ENCODE data around the gene MDFI.

MDFI gene

DNA sequence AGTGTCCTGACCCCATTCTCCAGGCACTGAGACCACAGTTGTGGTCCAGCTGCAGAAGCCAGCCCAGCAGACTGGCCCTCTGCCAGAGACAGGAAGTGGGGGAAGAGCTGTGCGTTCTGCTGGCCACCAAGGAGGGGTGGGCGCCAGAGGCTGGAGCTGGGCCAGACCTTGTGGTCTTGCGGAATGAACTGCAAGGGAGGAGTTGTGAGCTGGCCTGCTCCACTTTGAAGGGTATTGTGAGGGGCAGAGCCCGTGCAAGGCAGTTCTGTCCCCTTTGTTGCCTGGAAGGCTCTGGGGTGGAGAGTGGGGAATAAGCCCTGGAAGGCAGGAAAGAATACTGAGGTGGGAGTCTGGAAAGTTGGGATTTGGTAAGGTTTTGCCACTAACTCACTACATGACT is 3.6 kb upstream of the MDFI start:
- no peak for DNase-seq (ENCODE audit: low read depth)

DNA sequence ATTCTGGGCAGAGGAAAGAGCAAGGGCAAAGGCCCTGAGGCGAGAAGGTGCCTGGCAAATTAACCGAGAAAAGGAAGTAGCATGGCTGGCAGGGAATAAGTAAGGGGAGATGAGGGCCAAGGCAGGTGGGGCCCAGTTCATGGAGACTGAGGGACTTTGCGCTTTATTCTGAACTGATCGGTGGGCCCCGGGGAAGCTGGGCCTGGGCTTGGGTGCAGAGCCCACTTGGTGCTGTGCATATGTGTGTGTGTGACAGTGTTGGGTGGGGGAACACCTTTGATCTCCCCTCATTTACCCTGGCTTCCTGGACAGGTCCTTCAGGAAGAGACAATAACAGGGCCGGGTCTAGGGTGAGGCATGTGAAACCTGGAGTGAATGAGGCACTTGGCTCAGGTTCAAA is 2.9 kb upstream of the MDFI start:
- no peak for DNase-seq (ENCODE audit: low read depth)

DNA sequence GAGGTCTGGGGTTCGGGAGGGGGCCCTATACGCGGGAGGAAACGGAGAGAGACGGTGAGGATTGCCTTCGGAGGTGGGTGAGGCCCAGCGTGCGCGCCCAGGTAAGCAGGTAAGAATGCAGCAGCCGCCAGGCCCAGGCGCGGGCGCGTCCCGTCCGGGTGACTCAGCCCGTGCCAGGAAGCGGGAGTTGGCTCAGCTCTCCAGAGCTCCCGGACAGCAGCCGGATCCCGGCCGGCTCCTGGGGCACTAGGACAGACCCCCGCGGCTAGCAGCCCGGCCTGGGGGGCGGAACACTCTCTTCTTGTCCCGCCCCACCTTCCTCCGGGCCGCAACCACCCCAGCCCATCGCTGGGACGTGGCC is 1.5 kb upstream of the MDFI start:
- no peak for DNase-seq (ENCODE audit: low read depth)

DNA sequence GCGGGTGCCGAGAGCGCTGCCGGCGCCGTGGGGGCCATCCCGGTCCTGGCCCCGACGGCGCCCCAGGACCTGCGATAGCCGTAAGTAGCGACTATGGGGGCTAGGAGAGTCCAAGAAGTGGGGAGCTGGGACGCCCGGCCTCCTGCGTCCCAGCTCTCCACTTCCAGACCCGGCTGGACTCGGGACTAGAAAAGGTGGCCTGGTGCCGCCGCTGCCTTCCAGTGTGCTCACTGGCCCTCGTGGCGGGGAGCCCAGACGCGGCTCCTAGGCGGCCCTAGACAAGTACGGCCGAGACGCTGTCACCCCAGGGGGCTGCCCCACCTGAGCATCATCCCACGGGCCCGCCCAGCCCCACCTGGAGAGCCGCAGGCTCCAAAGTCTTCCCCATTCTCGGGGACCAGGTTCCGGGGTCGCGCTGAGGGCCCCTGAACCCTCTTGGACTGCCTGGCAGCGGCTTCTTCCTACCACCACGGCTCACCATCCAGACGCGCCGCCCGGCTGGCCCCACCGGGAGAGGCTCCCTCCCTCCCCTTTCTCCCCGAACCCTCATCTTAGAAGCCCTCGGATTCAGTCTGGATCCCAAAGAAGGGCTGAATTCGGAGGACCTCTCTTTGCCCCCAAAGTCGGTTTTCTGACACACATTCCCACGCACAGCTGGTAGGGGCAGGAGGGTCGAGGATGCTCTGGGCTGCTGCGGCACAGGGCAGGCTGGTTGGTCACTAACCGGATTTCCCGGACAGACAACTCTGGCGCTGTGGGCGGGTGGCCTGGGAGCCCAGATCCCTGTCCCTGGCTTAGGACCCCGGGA is 870 bp upstream of the MDFI start:
- DNase-seq (ENCODE audit: low read depth) = no peak

DNA sequence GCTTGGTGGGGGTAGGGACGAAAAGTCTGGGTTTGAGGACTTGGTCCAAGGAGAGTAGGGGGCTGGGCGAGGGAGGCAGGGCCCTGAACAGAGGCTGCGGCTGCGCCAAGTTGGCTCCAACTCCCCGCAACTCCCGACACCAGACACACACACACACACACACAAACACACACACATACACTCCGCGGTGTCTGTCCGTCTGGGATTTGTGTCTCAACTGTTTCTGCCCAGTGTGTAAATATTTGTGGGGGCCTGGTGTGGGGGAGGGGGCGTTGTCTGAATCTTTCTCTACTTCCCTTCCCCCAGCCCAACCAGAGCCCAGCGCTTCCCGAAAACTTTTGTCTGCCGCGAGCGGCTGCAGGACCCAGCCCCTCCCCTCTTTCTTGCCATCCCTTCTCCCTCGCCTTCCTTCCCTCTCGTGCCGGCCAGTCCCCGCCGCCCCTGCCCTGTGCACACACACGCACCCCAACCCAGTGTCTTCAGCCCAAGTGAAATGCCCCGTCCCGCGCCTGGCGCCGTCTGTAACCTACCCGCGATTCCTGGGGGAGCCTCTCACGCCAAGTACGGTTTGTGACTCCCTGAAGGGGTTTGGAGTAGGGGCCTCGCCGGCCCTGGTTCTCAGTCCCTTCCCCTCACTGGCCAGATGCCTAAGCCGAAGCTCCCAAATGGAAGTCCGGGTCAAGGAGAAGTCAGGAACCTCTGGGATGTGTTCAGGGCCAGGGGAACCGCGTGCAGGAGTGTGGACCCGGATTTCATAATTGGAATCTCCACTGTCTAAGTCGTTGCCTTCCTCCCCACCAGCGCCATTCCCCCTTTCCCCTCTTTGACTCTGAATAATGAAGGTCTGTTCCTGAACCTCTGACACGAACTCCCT is 904 bp downstream of the MDFI start:
- DNase-seq (ENCODE audit: low read depth) = no peak

- DNase-seq (ENCODE audit: low read depth) = no peak
These were observed 1.6 kb downstream of the MDFI start for GRCh38 chr6:41639809-41640371.

DNA sequence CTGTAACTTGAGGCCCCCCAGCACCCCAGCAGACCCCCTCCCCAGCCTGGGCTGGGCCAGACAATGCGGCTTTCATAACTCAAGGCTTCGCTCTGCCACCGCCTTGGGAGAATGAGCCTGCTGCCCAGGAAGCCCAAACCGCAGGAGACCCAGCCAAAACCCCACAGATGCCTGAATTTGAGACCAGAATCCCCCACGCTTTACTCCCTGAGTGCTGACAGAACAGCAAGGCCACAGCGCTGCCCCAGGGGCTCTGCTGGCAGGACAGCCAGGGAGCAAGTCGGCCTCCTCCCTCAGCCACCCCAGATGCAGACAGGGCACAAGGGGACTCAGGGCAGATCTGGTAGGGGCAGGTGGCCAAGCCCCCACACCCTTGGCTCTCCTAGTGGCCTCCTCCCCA is 2.2 kb downstream of the MDFI start:
- DNase-seq (ENCODE audit: low read depth) = no peak

- DNase-seq (ENCODE audit: low read depth) = no peak
These were observed 3.2 kb downstream of the MDFI start for GRCh38 chr6:41641352-41641925.

DNA sequence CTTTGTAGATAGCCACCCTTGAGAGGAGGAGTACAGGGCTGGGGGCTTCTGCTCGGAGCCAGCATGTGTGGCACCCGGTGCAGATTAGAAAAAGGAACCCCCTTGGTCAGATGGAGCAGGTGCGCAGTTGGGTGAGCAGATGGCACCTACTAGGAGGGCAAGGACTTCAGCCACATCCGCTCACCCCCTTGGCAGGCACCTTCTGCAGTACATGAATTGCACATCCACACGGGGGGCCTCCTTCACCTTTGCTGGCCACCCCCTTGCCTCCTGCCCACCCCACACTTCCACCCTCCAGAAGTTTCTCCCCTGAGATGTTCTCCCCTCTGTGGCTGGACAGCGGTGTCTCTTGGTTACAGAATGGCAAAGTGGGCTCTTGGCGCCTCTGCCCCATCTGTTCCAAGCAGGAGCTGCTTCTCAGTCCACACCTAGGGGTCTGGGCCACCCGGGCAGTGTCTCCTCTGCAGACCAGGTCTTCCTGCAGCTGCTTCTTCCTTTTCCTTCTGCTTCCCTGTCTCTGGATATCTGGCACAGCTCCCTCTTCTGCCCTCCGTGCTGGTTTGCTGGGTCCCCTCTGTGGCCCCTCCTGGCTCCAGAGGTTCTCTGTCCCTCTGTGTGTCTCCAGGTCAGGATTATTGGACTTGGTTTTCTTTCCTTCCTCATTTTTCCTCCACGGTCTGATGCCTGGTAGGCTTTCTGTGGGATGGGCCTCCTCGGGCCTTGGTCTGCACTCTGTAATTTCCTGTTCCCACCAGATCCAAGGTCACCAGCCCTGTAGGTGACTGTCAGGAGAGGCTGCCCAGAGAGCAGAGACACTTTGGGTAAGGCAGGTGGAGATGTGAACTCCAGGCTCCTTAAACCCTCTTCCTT is 4.1 kb downstream of the MDFI start:
- DNase-seq (ENCODE audit: low read depth) = no peak

DNA sequence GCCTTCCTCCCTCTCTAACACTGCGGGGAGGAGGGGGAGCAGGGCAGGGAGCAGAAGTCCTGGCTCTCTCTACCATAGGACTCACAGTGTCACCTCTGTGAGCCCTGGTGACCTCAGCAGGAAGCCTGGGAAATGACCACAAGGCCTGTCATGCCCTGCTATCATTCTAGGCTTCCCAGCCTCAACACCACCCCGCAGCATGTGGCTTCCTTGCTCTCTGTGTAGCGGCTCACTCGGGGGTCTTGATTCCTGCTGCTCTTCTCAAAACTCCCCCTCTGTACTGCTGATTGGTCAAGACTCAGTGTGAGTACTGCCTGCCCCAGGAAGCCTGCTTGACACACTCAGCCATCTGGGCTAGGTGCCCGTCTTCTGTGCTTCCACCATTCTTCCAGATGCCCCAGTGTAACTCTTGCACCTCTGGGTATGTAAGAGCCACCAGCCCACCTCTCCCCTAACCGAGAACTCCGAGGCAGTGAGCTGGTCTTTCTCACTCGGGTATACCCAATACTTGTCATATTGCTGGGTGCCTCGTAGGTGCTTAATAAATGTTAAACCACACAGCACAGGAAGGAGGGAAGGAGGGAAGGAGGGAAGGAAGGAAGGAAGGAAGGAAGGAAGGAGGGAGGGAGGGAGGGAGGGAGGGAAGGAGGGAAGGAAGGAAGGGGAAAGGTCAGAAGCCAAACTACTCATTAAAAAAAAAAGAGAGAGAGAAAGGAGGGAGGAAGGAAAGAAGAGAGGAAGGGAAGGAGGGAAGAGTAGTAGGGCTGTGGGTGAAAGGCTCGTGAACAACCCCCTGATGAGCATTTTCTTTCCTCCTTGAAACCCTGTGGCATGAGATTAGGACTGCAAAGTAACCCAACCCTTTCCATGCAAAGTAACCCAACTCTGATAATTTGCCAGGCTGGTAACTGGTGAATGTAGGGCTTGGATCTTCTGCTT is 5.0 kb downstream of the MDFI start:
- DNase-seq (ENCODE audit: low read depth) = no peak

GRCh38 chr6:41643899-41644269 is 5.6 kb downstream of the MDFI start:
- DNase-seq (ENCODE audit: low read depth) = no peak

- no peak for DNase-seq (ENCODE audit: low read depth)
These were observed 6.1 kb downstream of the MDFI start for GRCh38 chr6:41644297-41644879.

DNA sequence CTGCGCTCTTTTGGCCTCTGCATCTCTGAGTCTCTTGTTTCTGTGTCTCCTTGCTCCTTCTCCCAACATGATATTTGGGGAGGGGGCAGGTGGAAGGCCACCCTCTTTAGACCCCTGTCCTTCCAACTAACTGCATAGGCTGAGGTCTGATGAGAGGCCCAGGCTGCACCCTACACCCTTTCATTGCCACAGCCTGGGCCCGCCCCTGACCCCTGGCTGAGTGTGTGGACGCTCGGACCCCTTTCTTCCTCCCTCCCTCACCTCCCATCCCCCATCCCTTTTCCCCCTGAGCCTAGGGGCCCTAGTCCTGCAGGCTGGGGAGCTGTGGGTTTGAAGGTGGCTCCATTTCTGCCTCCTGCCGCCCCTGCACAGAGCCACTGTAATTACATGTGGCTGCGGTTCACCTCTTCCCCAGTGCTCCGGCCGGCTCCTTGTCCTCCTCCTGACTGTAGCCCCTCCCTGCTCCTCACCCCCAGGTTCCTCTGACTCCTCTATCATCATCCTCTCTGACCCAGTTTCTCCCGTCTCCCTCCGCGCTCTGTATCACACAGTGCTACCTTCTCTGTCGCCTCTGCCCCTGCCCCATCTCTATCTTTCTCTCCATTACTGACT is 6.8 kb downstream of the MDFI start:
- no peak for DNase-seq (ENCODE audit: low read depth)

DNA sequence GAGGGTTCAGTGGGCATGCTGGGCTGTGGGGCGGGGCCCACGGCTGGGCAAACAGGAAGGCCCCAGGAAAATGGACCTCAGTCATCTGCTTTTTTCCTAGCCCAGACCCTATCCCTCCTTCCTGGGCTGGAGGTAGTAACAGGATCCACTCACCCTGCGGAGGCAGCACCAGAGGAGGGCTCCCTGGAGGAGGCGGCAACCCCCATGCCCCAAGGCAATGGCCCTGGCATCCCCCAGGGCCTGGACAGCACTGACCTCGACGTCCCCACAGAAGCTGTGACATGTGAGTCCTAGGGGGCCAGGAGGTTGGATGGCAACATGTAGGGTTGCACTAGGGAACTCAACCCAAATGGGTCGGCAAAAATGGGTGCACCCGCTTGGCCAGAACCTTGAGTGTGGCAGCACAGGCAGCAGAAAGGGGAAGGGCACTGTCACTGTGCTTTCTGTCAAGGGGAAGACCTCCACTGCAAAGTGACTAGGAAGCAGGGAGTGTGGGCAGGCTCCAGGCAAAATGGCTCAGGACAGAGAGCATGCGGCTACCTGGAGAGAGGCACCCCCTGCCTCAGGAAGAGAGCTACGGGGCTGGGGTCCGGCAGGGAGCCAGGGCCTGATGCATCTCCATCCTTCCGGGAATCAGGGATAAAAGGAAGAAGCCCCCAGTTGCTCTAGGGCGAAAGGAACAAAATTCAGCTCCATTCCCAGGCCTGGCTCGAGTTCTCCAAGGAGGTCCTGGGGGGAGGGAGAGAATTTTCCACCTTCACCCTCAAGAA is 7.9 kb downstream of the MDFI start:
- no peak for DNase-seq (ENCODE audit: low read depth)

DNA sequence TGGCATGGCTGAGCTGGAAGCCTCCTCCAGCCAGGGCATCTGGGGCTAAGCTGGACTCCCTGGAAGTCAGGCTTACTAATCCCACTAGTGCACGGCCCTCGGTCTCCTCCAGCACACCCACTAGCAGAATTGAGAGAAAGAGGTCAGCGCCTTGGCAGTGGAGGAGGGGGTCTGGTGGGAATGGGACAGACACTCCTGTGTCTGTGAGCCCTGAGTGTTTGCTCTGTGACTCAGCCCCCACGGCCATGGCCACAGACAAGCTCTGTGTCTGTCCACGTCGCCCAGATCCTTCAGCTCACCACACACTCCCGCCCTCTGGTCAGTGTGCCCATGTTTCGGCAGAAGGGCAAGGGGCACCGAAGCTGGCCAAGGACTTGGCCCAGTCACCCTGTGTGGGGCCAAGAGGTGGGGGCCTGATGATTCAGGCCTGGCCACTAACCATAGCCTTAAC is 8.8 kb downstream of the MDFI start:
- no peak for DNase-seq (ENCODE audit: low read depth)

- DNase-seq (ENCODE audit: low read depth) = no peak
These were observed 9.9 kb downstream of the MDFI start for GRCh38 chr6:41648070-41648585.

- no peak for DNase-seq (ENCODE audit: low read depth)
These were observed 10.7 kb downstream of the MDFI start for GRCh38 chr6:41648921-41649320.

GRCh38 chr6:41649596-41649995 is 11.3 kb downstream of the MDFI start:
- DNase-seq (ENCODE audit: low read depth) = no peak

DNA sequence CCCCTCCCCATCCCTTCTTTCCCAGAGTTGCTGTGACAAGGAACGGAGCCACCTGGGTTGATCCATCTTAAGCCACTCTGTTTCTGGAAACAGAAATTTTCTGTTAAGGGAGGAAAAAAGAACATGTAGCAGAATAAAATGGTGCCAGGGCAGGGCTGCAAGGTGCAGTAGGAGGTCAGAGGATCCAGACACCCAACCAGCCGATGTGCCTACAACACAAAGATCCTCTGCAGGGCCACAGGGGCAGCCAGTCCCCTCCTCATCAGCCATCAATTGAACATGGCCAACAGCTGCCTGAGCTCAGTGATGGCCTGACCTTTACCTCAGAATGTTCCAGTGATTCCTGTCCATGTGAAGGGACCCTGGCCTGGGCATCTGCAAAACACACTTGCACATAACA is 11.9 kb downstream of the MDFI start:
- no peak for DNase-seq (ENCODE audit: low read depth)

Measured in GM04504 (cell line).